A549 (cell line): ENCODE data around the gene CAMTA1. TPM values are rescaled to one million over a fixed set of nuclear protein-coding genes. Genes with fewer than 3 reads are reported as not detected.

Source experiments
- ATAC-seq, 2 experiments: fragments of 200-7000 bp in 1 of 2; fragments of >200 bp in 1 of 2; cut with Nextera tagmentation in 1 of 2; cut with Tn5 transposase in 1 of 2; 3 replicates each; pipeline versions ENCODE4 v1.8.0 to v1.9.1; 2018 to 2020; ENCODE audit warnings: mild to moderate bottlenecking in 1 of 2, moderate library complexity in 1 of 2
- CTCF ChIA-PET: fragments of 300-600 bp; sonication (Branson Sonifier 250); formaldehyde crosslinking; extraction: SDS; loops from one replicate; lab custom pipeline; 2021; ENCODE audit warnings: antibody characterized with exemption, inconsistent platforms; lab: Yijun Ruan, JAX
- POLR2A ChIA-PET: fragments of 350-600 bp; formaldehyde crosslinking; extraction: SDS; loops from one replicate; lab custom pipeline; 2021; ENCODE audit warnings: antibody characterized with exemption, inconsistent platforms; lab: Yijun Ruan, JAX
- DNase-seq, 2 experiments: peaks; one replicate each; pipeline versions ENCODE4 v3.0.0 to v3.0.0-alpha.2; 2011 to 2016; ENCODE audit warnings: low read depth in 1 of 2, low spot score in 1 of 2
- FAIRE-seq: peaks from 2 replicates; lab custom pipeline; 2011; peaks lifted over from hg19 to GRCh38; lab: Jason Lieb, UNC
- H3K27ac ChIP-seq, 2 experiments: fragments of >200 bp; sonication (Bioruptor Twin); formaldehyde crosslinking; 3 replicates each; pipeline ENCODE4 v1.5.1; 2016 to 2017
- H3K4me1 ChIP-seq: fragments of >200 bp; sonication (Bioruptor Twin); formaldehyde crosslinking; 3 replicates; pipeline ENCODE4 v1.6.1; 2016
- H3K4me2 ChIP-seq: fragments of >200 bp; sonication (Bioruptor Twin); formaldehyde crosslinking; 3 replicates; pipeline ENCODE4 v1.6.1; 2016
- H3K4me3 ChIP-seq: fragments of >200 bp; sonication (Bioruptor Twin); formaldehyde crosslinking; 3 replicates; pipeline ENCODE4 v1.5.1; 2016
- H3K9me3 ChIP-seq: fragments of >200 bp; sonication (Bioruptor Twin); formaldehyde crosslinking; 3 replicates; pipeline ENCODE4 v1.6.1; 2016
- BHLHE40 ChIP-seq: IDR thresholded peaks from 2 replicates; pipeline ENCODE4 v1.6.1; 2012; ENCODE audit warnings: low read depth, low read length, inconsistent platforms
- CBX2 ChIP-seq: fragments of 200-600 bp; sonication (generic); IDR thresholded peaks from 2 replicates; pipeline ENCODE4 v1.6.1; 2016; ENCODE audit warnings: low read depth, mild to moderate bottlenecking, borderline replicate concordance
- CBX8 ChIP-seq: fragments of 200-600 bp; sonication (generic); IDR thresholded peaks from 2 replicates; pipeline ENCODE4 v1.6.1; 2016
- EHF ChIP-seq: fragments of 250-450 bp; sonication (Bioruptor Pico); IDR thresholded peaks from 2 replicates; pipeline ENCODE4 v1.5.0; 2020; ENCODE audit warnings: mild to moderate bottlenecking
- EHMT2 ChIP-seq: fragments of 200-600 bp; sonication (generic); IDR thresholded peaks from 2 replicates; pipeline ENCODE4 v1.6.1; 2016; ENCODE audit warnings: antibody characterized with exemption, low read depth, mild to moderate bottlenecking, moderate library complexity
- EP300 ChIP-seq, 2 experiments: fragments of >200 bp; sonication (Bioruptor Twin); formaldehyde crosslinking; IDR thresholded peaks; 2 replicates in 1 of 2; 3 replicates in 1 of 2; pipeline ENCODE4 v1.6.1; 2016 to 2017
- ESRRA ChIP-seq: fragments of 150-350 bp; IDR thresholded peaks from 2 replicates; pipeline ENCODE4 v1.6.1; 2014; ENCODE audit warnings: mild to moderate bottlenecking, low read length, borderline replicate concordance
- FOXS1 ChIP-seq: fragments of 250-450 bp; sonication (Bioruptor Pico); IDR thresholded peaks from 2 replicates; pipeline ENCODE4 v1.5.0; 2020; ENCODE audit warnings: mild to moderate bottlenecking, moderate library complexity
- GATA3 ChIP-seq: IDR thresholded peaks from 2 replicates; pipeline ENCODE4 v1.6.1; 2012; ENCODE audit warnings: borderline replicate concordance
- HDAC2 ChIP-seq: fragments of 200-600 bp; sonication (generic); IDR thresholded peaks from 2 replicates; pipeline ENCODE4 v1.6.1; 2016
- HEYL ChIP-seq: fragments of 250-450 bp; sonication (Bioruptor Pico); IDR thresholded peaks from 2 replicates; pipeline ENCODE4 v1.8.0; 2021; ENCODE audit warnings: mild to moderate bottlenecking, moderate library complexity
- HOXB13 ChIP-seq: fragments of 250-450 bp; sonication (Bioruptor Pico); IDR thresholded peaks from 2 replicates; pipeline ENCODE4 v1.5.0; 2020; ENCODE audit warnings: low read depth, mild to moderate bottlenecking, moderate library complexity
- KDM1A ChIP-seq: fragments of 200-600 bp; sonication (generic); IDR thresholded peaks from 2 replicates; pipeline ENCODE4 v1.6.1; 2016; ENCODE audit warnings: low read depth, mild to moderate bottlenecking
- KDM5A ChIP-seq: fragments of 200-600 bp; sonication (generic); IDR thresholded peaks from 2 replicates; pipeline ENCODE4 v1.6.1; 2016; ENCODE audit warnings: antibody characterized with exemption, mild to moderate bottlenecking
- MAFK ChIP-seq: fragments of 450-650 bp; IDR thresholded peaks from 2 replicates; pipeline ENCODE4 v1.6.1; 2014; ENCODE audit not compliant: partially characterized antibody
- MAZ ChIP-seq: fragments of 150-350 bp; IDR thresholded peaks from 2 replicates; pipeline ENCODE4 v1.6.1; 2014; ENCODE audit warnings: antibody characterized with exemption, low read depth, low read length, borderline replicate concordance
- NPAS2 ChIP-seq: fragments of 250-450 bp; sonication (Bioruptor Pico); IDR thresholded peaks from 2 replicates; pipeline ENCODE4 v1.8.0; 2022; ENCODE audit warnings: mild to moderate bottlenecking, moderate library complexity, borderline replicate concordance
- PBX3 ChIP-seq: IDR thresholded peaks from 2 replicates; pipeline ENCODE4 v1.6.1; 2012
- PHF8 ChIP-seq: fragments of 200-600 bp; sonication (generic); IDR thresholded peaks from 2 replicates; pipeline ENCODE4 v1.6.1; 2016; ENCODE audit warnings: low read depth, mild to moderate bottlenecking, antibody characterized with exemption, moderate library complexity, borderline replicate concordance
- POLR2A ChIP-seq: IDR thresholded peaks from 2 replicates; pipeline ENCODE4 v1.6.1; 2012; ENCODE audit warnings: mild to moderate bottlenecking, low read length
- RAD21 ChIP-seq, 2 experiments: fragments of >200 bp in 1 of 2; sonication (Bioruptor Twin) in 1 of 2; formaldehyde crosslinking in 1 of 2; IDR thresholded peaks in 1 of 2; conservative IDR thresholded peaks in 1 of 2; 2 replicates in 1 of 2; 3 replicates in 1 of 2; pipeline ENCODE4 v1.6.1; 2012 to 2018; ENCODE audit warnings: inconsistent platforms in 1 of 2
- RARB ChIP-seq: fragments of 250-450 bp; sonication (Bioruptor Pico); IDR thresholded peaks from 2 replicates; pipeline ENCODE4 v1.8.0; 2021; ENCODE audit warnings: mild to moderate bottlenecking, moderate library complexity
- RCOR1 ChIP-seq: fragments of 150-350 bp; IDR thresholded peaks from 2 replicates; pipeline ENCODE4 v1.6.1; 2014; ENCODE audit warnings: antibody characterized with exemption, low read length, low read depth
- ZC3H11A ChIP-seq: fragments of 450-650 bp; IDR thresholded peaks from 2 replicates; pipeline ENCODE4 v1.6.1; 2014; ENCODE audit warnings: antibody characterized with exemption, mild to moderate bottlenecking
- ZNF302 ChIP-seq: fragments of 250-450 bp; sonication (Bioruptor Pico); IDR thresholded peaks from 2 replicates; pipeline ENCODE4 v1.9.0; 2021; ENCODE audit warnings: inconsistent platforms, mild to moderate bottlenecking, moderate library complexity
- WGBS: methylation state at CpG from one replicate; pipeline ENCODE4 v1.1.6; 2017; ENCODE audit errors: missing lambda C conversion rate; 5-methylcytosine and 5-hydroxymethylcytosine counted together
- polyA plus RNA-seq, 4 experiments: library from polyadenylated mRNA; depleted of rRNA in 3 of 4; stranded (reverse); fragments of >200 nt; fragmentation: RNase III in 1 of 4; extraction: RNeasy Plus Mini Kit Qiagen cat#74134 plus additional on column Dnase treatment in 1 of 4; gene quantifications; 2 replicates in 3 of 4; 3 replicates in 1 of 4; pipeline ENCODE4 v1.2.3, GENCODE V29; 2011 to 2017
- TF ChIP-seq, protein P1 (sequence below): fragments of >200 bp; sonication (Bioruptor Twin); formaldehyde crosslinking; IDR thresholded peaks from 3 replicates; pipeline ENCODE4 v1.5.1; 2016
- TF ChIP-seq, protein P2 (sequence below): IDR thresholded peaks from 2 replicates; pipeline ENCODE4 v1.6.1; 2012; ENCODE audit warnings: low read depth, borderline replicate concordance

Gene CAMTA1
- polyA plus RNA-seq, 2 of the 4 experiments (the other 2 are of a cell fraction) = 58.8 to 75.0 TPM

- DNase-seq (no peak), ATAC-seq (no peak), FAIRE-seq (no peak)
- Histone ChIP-seq H3K4me1 (no peaks in the 10 kb centered on the region), H3K27ac (0 out of 6 replicates have a peak overlapping the region, but pooled peaks of 1 of the 2 experiments have one; percentile 41), H3K4me3 (no peak overlapping the region), H3K9me3 (no peaks in the 10 kb centered on the region)
- CTCF ChIA-PET = interaction anchor here (0.5 kb wide), 1 partner anchor 666 kb away, joined by 3 read pairs; no protein-coding TSS in a partner anchor
- TF ChIP-seq HEYL (CRISPR knock-in tag) = no peak
- no peak for TF ChIP-seq HOXB13 (CRISPR knock-in tag)
- TF ChIP-seq MAZ = no peak
- no peak for TF ChIP-seq KDM1A
- TF ChIP-seq ZNF302 (CRISPR knock-in tag) = no peak
- TF ChIP-seq POLR2A = no peak
- no peak for TF ChIP-seq MAFK
- TF ChIP-seq NPAS2 (CRISPR knock-in tag) = no peak
- no peak for TF ChIP-seq BHLHE40
- no peak for TF ChIP-seq EHMT2
- TF ChIP-seq KDM5A = no peak
- TF ChIP-seq CBX2 = no peak
- TF ChIP-seq PHF8 = no peak
- TF ChIP-seq, protein P1, sequence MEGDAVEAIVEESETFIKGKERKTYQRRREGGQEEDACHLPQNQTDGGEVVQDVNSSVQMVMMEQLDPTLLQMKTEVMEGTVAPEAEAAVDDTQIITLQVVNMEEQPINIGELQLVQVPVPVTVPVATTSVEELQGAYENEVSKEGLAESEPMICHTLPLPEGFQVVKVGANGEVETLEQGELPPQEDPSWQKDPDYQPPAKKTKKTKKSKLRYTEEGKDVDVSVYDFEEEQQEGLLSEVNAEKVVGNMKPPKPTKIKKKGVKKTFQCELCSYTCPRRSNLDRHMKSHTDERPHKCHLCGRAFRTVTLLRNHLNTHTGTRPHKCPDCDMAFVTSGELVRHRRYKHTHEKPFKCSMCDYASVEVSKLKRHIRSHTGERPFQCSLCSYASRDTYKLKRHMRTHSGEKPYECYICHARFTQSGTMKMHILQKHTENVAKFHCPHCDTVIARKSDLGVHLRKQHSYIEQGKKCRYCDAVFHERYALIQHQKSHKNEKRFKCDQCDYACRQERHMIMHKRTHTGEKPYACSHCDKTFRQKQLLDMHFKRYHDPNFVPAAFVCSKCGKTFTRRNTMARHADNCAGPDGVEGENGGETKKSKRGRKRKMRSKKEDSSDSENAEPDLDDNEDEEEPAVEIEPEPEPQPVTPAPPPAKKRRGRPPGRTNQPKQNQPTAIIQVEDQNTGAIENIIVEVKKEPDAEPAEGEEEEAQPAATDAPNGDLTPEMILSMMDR = no peak
- no peak for TF ChIP-seq RARB (CRISPR knock-in tag)
- TF ChIP-seq, protein P2, sequence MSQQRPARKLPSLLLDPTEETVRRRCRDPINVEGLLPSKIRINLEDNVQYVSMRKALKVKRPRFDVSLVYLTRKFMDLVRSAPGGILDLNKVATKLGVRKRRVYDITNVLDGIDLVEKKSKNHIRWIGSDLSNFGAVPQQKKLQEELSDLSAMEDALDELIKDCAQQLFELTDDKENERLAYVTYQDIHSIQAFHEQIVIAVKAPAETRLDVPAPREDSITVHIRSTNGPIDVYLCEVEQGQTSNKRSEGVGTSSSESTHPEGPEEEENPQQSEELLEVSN = no peak
- no peak for TF ChIP-seq EHF
- TF ChIP-seq HDAC2 = no peak
- TF ChIP-seq RAD21 (conservative IDR thresholded peaks at IDR 0.05 in 1 of 2, IDR thresholded peaks at IDR 0.05 in 1 of 2) = no peak
- TF ChIP-seq FOXS1 (CRISPR knock-in tag) = no peak
- TF ChIP-seq, all 56 proteins: peak for 0
- no peak overlapping the region for H3K4me2 ChIP-seq
- POLR2A ChIA-PET = no interaction called here
- 83% methylated on average over 7 of the region's 7 CpGs for whole genome bisulfite sequencing
These were observed 590.1 kb downstream of the CAMTA1 start for GRCh38 chr1:7375329-7375728.

- no peak for ATAC-seq
- DNase-seq = no peak
- POLR2A ChIA-PET = no interaction called here
- Histone ChIP-seq H3K9me3 (no peaks in the 10 kb centered on the region), H3K4me1 (no peaks in the 10 kb centered on the region), H3K4me3 (no peak overlapping the region), H3K27ac (peak overlapping the region in 1 of 2 experiments; percentile 41; a peak in 2 of 6 replicates), H3K4me2 (no peak overlapping the region)
- CTCF ChIA-PET = interaction anchor here (0.5 kb wide), 1 partner anchor 667 kb away, joined by 3 read pairs; no protein-coding TSS in a partner anchor
- WGBS = 91% methylated on average over 9 of the region's 9 CpGs
- no peak for FAIRE-seq
- no peak for TF ChIP-seq ZC3H11A
- TF ChIP-seq PBX3 = no peak
- no peak for TF ChIP-seq GATA3
- no peak for TF ChIP-seq CBX8
- TF ChIP-seq EP300 (IDR thresholded peaks at IDR 0.05) = no peak
- TF ChIP-seq RCOR1 = no peak
- TF ChIP-seq ESRRA = no peak
These were observed 590.8 kb downstream of the CAMTA1 start for GRCh38 chr1:7375781-7376660.
